Thyroid gland (tissue), 4 donors: ENCODE measurements around the gene CCL21.

Source experiments
- POLR2A ChIP-seq, 2 donors: fragments of 450-650 bp; IDR thresholded peaks; one replicate each; pipeline ENCODE4 v1.6.1; 2017; ENCODE audit warnings: antibody characterized with exemption in 2 of 2, mild to moderate bottlenecking in 2 of 2, moderate library complexity in 1 of 2
- TF ChIP-seq, protein P1 (sequence below), 6 experiments: fragments of 200-600 bp in 3 of 6; fragments of 450-650 bp in 3 of 6; sonication (generic) in 3 of 6; IDR thresholded peaks; one replicate each; pipeline ENCODE4 v1.5.1; 2016 to 2019; ENCODE audit warnings: antibody characterized with exemption in 6 of 6, mild to moderate bottlenecking in 2 of 6, inconsistent platforms in 1 of 6, moderate library complexity in 1 of 6

DNA sequence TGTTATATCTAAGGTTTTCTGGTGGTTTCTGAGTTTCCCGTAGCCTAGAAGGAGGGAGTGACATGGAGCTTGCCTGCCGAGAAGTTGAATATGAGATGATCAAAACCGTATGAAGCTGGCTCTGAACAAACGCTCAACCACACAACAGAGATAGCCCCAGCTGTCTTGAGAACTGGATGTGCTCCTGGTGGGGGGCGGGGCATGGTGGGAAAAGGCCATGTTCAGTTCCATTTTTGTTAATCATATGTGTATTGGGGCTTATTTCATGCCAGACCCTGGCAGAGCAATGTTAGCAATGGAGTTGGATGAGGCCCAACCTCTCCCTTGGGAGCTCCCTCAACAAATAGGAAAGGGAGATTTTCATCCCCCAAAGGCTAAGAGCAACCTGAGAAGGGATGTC lies 23.7 kb downstream of the CCL21 start:
- TF ChIP-seq POLR2A (IDR thresholded peaks at IDR 0.05) = no peak
- TF ChIP-seq, protein P1, sequence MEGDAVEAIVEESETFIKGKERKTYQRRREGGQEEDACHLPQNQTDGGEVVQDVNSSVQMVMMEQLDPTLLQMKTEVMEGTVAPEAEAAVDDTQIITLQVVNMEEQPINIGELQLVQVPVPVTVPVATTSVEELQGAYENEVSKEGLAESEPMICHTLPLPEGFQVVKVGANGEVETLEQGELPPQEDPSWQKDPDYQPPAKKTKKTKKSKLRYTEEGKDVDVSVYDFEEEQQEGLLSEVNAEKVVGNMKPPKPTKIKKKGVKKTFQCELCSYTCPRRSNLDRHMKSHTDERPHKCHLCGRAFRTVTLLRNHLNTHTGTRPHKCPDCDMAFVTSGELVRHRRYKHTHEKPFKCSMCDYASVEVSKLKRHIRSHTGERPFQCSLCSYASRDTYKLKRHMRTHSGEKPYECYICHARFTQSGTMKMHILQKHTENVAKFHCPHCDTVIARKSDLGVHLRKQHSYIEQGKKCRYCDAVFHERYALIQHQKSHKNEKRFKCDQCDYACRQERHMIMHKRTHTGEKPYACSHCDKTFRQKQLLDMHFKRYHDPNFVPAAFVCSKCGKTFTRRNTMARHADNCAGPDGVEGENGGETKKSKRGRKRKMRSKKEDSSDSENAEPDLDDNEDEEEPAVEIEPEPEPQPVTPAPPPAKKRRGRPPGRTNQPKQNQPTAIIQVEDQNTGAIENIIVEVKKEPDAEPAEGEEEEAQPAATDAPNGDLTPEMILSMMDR (IDR thresholded peaks at IDR 0.05) = no peak
